Activated effector memory CD4-positive, alpha-beta T cell treated with Interleukin-2 at 50 U/mL for 16 hours (primary cell): ENCODE results near the gene SMIM36.
A peak's percentile ranks its signal among the peaks of the same experiment; 100 is the strongest.
"Not testable (repeated sequence)": the region's sequence is repeated elsewhere in the genome, so short reads cannot be mapped to it uniquely, and the experiment has no call there.

Source experiments
- DNase-seq: peaks from one replicate; pipeline ENCODE4 v3.0.0-alpha.2; 2020

Gene SMIM36

DNA sequence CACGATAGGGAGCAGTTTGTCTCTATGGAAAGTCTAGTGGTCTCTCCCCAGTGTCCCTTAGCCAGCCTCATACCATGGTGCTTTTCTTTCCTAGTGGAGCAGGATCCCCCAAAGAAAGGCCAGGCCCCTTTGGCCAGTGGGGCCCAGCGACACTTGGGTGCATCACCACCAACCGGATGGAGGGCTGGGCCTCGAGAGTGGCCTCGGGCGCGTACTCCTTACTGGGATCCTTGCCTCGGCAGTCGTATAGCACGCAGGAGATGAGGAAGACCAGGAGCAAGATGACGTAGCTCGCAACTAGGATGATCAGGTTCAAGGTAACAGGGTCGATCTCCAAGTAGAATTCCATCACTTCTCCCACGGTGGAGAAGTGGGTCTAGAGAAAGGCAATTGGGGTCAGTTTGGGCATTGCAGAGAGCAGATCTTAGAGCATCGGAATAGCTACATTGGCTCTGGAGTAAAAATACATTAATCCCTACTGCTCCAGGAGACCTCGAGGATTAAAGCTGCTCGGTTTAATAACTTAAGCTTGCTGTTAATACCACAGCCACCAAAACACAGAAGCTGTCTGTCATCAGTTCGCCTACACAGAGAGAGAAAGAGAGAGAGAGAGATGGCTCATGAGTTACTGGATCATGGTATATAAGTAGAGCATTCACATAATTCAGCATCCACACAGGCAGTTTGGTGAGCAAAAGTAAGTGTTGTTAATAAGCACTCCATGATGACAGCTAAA is at the start of gene SMIM36:
SMIM36 (minus strand) TSS at position 467 of the 736 bp plus-strand sequence.
- DNase-seq: no peak

DNA sequence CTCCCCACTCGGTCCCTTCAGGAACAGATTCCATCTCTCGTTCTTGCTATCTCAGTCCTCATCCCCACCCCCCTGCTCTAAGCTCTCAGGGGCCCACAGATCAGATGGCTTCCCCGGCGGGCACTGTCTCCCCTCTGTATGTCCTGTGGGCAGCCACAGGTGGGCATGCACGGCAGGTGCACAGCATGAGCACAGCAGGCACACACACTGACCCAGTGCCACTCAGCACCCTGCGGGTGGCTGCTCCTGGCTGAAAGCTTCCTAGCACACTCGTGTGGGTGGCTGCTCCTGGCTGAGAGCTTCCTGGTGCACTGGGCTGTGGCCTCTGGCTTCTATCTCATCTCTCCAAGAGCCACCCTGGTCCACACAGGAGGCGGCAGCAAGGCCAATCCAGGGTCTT is 44.5 kb upstream of the SMIM36 start:
- DNase-seq: no peak

DNA sequence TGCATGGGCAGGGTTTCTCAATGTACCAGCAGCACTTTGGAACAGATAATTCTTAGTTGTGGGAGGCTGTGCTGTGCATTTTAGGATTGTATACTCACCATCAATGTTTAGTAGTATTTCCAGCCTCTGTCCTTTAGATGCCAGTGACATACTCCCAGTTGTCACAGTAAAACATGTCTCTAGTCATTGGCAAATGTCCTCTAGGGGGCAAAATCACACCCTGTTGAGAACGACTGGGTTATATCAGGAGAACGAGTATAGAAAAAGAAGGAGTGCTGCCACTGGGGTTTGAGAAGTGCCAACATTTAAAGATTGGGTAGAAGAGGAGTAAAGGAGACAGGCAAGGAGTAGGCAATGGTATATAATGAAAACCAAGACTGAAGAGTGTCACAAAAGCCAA is 37.9 kb upstream of the SMIM36 start:
- no peak for DNase-seq

DNA sequence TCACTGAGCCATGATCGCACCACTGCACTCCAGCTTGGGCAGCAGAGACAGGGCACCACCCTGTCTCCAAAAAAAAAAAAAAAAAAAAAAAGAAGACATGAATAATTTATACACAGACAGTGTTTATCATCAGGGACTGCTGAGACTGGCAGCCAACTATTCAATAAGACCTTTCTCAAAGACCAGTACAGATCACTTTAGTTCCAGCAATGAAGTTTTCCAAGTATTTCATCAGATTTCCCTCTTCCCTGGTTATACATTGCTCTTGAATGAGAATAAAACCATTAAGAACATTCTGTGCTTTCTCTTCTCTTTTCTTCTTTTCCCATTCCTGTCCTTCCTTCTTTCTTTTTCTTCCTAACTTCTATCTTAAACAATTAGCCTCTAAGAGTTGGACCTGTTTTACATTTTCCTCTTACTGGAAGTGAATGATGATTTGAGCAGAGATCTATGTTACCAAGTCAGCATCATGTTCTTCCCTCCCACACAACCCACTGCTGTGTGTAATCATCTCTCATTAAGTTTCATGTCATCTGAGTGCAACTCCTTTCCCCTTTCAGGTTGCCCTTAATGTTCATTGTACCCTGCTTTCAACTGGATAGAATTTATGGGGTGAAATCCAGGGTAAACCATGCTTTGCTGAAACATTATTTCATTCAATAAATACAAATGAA is 35.9 kb upstream of the SMIM36 start:
- DNase-seq: no peak

DNA sequence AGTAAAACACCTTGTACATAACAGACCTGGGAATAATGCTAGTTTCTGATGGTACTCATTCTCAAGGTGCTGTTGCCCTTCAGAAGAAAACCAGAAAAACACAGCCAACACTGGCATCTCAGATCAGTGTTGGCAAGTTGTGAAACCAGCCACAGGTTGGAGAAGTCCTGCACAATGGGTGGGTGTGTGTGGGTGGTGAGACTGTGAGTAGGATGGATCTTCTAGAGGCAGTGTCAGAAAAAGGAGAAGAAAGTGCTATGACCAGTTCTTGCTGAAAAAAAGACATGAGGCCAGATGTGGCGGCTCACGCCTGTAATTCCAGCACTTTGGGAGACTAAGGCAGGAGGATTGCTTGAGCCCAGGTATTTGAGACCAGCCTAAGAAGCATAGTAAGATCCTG is 35.2 kb upstream of the SMIM36 start:
- DNase-seq: no peak

DNA sequence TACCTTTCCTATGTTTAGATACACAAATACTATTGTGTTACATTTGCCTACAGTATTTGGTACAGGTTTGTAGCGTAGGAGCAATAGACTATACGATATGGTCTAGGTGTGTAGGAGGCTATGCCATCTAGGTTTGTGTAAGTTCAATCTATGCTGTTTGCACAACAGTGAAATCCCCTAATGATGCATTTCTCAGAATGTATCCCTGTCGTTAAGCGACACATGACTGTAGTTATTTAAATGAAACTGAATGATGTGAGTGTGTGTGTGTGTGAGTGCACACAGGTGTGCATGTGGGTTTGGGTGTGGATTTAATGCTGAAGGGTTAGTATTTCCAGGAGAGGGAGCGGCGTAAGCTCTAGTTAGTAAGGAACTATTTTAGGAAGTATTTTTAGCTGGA is 34.6 kb upstream of the SMIM36 start:
- DNase-seq: no peak

DNA sequence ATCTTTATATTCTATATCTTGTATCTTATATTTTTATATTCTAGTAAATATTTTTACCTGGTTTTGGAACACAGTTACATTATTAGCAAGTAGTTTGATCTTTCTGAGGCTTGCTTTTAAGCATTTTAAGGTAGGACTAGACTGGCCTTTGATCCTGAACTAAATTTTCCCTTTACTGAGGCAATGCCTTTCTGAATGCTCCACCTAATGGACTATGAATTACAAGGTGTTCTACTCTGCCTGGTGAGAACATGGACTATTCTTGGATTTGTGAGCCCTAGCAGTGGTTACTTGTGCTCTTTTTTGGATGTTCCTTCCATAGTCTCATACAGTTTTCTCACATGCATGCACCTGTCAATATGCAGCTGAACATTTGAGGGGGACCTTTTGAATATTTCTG is 32.5 kb upstream of the SMIM36 start:
- no peak for DNase-seq

DNA sequence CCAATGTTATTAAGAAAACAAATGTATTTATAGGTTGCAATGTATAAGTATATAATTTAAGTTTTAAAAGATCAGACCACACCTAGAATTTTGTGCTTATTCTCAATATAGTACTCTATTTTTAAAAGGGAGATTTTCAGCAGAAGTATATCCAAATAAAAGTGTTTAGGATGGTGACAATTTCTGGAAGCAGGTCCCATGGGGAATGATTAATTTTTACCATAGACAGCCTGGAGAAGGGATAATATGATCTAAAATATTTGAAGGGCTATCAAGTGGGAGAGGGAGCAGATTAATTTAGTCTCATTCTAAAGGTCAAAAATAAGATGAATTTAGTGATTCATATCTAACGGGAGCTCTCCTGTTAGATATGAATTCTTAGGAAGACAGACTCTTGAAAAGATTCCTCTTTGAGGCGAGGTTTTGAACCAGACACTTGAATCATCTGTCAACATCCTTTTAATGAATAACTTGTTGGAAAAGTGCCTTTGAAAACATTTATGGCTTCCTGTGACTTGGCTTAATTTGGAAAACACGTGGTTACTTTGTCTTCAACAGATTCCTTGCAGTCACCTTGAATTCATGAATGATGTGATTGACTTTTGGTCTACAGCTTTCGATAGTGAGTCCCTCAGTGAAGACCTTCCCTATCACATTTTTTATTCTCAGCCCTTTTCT is 29.3 kb upstream of the SMIM36 start:
- DNase-seq: no peak

DNA sequence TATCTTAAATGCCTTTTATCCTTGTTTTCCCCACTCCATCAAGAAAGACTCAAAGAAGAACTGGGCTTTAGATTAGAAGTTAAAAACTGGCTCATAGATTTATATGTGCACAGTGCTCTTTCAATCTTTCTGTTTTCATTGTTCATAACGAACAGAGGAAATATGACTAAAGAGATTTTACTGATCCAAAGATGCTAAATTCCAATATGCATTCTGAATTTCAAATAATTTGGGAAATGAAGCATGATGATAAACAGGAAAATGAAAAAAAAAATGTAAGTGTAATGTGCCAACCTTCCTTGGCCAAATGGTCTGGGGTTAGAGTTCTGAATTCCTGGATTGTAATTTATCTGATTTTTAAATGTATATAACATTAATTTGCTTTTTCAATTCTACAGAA is 25.0 kb upstream of the SMIM36 start:
- DNase-seq: no peak

DNA sequence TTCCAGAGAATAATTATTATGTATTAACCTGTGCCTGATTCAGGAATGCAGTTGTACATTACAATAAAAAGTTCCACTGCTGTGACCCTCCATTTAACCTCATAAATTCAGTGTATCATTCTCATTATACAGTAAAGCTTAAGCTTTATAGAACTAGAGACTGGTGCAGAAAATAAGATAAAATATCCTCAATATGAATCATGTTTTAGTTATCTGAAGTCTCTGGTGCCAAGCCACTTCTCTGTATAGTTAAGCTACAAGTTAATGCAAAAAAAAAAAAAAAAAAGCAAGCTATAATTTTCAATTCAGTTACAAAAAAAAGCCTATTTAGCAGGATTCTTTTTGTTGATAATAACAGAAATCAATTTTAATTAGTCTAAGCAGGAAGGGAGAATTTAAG is 22.4 kb upstream of the SMIM36 start:
- no peak for DNase-seq

DNA sequence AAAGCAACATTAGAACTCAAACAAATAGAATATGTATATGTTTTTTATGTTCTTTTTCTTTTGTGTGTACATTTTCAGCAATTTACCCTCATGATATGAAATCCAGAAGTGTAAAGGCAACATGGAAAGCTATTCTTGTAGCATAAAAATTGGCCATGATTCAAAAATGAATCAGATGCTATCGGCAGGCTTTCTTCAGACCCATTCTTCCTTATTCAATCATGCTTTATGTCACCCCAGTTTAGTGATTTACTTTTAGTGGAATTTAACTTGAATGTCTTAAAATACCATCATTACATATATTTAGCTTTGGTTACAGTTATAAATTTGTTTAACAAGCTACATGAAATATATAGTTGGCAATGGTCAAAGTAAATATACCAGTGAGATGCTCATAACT is 21.4 kb upstream of the SMIM36 start:
- no peak for DNase-seq

DNA sequence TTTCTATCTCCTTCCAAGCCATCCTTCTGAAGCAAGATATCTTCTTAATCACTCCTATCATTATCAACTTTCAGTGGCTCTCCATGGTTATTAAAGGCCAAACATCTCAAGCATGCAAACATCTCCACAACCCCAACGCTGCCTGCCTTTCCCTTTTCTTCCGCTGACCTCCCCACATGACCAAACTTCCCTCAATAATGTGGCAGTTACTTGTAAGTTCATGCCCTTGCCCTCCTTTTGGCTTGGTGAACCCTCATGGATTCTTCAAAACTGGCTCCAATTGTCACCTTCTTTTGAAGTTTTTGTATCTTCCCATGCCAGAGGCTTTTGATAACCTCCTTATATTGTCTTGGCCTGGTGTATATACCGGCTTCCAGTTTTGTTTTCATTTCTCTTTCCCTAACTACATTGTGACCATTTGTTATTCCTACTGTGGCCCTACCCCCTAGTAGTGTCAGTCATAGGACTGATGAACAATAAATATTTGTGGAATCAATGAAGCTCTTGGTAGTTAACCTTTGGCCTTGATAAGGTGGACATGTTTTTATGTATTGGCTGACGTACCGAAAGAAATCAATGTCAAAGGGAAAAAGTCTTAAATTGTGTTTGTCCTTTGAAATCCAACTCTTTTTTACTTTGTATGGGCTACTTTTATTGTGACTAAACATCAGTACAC is 19.9 kb upstream of the SMIM36 start:
- DNase-seq: no peak

DNA sequence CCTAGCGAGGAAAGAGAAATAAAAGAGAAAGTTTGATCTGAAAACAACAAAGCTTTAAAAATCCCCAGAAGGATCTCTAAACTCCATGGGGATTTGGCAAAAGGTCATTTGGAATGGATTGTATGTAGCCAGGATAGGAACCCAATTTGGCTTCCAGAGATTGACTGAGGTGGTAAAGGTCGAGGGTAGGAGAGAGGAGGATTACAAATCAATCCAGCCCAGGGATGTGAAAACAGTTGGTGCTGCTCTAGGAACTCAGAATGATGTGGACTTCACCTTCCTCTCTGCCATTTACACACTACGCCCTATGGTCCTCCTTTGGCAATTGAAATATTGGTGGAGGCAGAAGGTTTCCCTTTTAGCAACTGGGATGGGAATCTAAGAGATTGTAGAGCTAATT is 18.8 kb upstream of the SMIM36 start:
- no peak for DNase-seq

DNA sequence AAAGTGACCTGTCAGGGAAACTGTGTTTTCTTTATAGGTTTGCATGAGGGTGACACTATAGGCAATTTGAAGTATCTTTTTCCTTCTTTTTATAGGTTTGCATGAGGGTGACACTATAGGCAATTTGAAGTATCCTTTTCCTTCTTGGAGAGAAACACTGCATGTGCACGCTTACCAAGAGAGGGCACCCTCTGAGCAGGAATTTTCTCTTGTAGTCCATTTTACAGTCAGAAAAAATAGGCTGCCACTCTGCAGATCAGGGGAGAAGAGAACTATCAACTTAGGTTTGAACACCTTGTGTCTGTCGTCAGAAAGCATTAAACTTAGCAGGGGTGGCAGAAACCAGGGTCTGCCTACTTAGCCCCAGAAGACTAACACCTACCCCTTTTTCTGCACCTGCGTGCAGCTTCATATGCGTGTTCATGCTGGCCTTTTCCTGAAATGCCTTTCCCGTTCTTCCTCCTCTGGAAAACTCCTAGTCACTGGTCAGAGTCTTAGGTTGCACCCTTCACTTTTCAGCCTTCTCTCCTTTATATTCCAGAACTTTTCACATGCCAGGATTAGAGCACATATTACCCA is 16.4 kb upstream of the SMIM36 start:
- no peak for DNase-seq

DNA sequence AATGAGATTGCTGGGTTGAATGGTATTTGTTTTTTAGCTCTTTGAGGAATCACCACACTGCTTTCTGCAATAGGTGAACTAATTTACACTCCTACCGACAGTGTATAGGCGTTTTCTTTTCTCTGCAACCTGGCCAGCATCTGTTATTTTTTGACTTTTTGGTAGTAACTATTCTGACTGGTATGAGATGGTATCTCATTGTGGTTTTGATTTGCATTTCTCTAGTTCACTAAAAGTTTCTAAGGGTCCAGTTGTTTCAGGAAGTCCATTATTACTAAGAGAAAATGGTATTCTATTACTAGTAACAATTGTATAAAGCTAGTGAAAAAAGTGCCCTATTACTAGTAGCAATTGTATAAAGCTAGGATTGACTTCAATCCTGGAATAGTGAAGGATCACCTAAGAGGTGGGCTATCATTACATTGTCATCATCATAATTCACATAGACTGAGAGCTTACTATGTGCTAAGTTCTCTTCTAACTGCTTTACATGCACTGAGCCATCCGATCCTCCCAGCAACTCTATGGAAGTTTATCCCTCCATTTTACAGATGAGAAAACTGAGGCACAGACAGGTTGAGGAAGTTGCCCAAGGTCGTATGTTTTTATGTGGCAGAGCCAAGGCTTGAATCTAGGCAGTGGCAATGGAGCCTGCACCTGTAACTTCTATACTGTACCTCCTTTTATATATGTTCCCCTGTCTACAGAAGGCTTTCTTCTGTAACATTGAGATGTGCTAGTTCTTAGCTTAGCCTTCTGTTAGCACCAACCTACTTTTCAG is 13.4 kb upstream of the SMIM36 start:
- no peak for DNase-seq

DNA sequence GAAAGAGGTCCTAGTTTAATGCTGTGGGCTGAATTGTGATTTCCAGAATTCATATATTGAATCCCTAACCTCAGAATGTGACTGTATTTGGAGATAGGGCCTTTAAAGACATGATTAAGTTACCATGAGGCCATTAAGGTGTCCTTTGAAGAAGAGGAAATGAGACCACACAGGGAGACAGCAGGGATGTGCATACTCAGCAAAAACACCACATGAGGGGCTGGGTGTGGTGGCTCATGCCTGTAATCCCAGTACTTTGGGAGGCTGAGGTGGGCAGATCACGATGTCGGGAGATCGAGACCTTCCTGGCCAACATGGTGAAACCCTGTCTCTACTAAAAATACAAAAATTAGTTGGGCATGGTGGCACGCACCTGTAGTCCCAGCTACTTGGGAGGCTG is 11.8 kb upstream of the SMIM36 start:
- DNase-seq: not testable (repeated sequence)

DNA sequence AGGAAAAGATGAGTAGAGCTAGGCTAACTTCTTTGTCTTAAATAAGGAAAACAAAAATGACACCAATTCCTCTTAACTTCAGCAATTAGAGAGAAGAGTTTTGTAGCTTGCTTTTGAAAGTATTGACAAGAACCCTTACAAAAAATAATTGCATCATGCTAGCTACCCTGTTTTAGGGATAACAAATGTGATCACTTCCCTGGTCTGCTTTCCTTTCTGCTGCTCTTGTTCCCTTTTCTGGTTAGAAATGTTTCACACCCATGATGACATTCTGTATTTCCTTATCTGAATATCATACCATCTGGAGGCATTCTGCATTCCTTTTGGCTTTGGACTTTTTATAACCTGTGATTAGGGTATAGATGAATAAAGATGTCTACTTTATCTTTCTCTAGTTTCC is 9.9 kb upstream of the SMIM36 start:
- DNase-seq: no peak

DNA sequence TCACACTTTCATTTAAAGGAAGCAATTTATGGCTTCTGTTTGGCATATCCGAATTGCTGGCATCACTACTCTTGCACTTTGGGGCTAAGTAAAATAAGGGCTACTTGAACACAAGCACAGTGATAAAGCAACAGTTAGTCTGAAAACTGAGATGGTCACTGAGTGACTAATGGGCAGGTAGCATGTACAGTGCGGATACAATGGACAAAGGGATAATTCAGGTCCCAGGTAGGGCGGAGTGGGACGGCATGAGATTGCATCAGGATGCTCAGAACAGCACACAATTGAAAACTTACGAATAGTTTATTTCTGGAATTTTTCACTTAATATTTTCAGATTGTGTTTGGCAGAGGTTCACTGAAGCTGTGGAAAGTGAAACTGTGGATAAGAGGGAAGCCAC is 9.2 kb upstream of the SMIM36 start:
- DNase-seq: no peak

DNA sequence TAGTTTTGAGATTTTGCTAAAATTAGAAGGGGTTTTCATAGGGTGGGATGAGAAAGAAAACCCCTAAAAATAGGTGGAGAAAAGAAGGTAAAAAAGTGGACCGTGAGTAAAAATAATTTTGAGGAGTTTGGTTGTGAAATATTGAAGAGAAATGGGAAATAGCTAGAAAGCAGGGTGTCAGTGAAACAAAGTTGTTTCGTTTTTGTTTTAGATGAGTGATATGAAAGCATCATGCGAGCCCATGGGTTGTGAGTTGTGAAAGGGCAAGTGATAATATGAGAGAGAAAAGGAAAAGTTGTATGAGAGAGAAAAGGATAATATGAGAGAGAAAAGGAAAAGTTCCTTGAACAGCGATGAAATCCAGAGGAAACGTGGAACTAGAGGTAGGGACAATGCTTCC is 7.3 kb upstream of the SMIM36 start:
- DNase-seq: no peak

DNA sequence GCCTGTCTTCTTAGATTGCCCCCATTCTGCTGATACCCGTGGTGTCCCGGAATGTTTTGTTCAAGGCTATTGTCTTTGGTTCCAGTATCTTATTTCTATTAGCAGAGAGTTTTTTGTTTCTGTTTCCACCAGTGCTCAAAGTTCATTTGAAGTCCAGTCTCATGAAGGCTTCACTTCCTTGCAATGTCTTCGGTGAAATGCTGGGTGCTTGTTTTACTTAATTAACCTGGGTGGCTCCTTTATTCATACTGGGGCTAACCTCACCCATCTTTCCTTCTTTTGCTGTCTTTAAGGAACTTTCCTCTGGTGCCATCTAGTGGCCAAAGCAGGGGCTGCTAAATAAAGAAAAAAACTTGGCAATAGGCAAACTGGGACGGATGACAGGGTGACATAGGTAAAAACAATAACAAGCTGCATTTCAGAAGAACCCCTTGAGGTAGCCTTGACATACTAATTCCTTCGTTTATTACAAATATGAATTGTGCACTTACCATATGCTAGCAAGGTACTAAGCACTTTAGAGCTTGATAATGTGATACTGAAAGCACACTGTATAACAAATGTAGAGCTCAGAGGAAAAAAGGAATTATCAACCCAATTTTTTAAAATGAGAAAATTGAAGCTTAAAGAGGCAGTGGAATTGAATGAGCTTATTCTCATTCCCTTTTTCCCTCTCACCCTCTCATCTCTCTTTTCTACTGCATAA is 2.8 kb upstream of the SMIM36 start:
- peak; percentile 57 for DNase-seq

DNA sequence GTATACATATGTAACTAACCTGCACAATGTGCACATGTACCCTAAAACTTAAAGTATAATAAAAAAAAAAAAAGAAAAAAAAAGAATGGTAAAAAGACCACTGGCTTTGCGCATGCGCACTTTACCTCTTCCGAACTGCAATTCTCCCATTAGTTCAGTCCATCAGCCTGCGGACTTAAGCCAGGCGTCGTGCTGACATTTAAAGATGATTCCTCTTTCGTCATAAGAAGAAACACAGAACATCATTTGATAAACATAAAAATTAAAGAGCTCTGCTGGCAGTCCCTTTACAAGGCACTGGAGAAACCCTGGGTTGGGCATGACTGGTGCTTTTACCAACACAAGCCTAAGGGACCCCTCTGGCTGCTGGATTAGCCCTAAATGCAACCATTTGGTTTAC is 3.6 kb downstream of the SMIM36 start:
- not testable (repeated sequence) for DNase-seq

DNA sequence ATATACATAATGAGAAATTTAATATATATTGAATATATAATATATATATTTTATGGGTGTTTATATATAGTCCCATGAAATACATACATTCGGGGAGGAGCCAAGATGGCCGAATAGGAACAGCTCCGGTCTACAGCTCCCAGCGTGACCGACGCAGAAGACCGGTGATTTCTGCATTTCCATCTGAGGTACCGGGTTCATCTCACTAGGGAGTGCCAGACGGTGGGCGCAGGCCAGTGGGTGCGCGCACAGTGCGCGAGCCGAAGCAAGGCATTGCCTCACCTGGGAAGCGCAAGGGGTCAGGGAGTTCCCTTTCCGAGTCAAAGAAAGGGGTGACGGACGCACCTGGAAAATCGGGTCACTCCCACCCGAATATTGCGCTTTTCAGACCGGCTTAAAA is 9.6 kb downstream of the SMIM36 start:
- DNase-seq: not testable (repeated sequence)
